Adrenal gland (tissue), 5 donors: Measurements from ENCODE around the gene TNRC6C.

Source experiments
- POLR2A ChIP-seq, 2 donors: fragments of 450-650 bp; IDR thresholded peaks; one replicate each; pipeline ENCODE4 v1.6.1; 2017; ENCODE audit warnings: antibody characterized with exemption in 2 of 2, mild to moderate bottlenecking in 2 of 2, moderate library complexity in 1 of 2
- TF ChIP-seq, protein P1 (sequence below), 6 experiments: fragments of 450-650 bp in 4 of 6; fragments of 200-600 bp in 2 of 6; sonication (generic) in 1 of 6; IDR thresholded peaks; 1 replicate in 5 of 6; 2 replicates in 1 of 6; pipeline versions ENCODE4 v1.5.1 to v1.8.0; 2016 to 2021; ENCODE audit warnings: antibody characterized with exemption in 6 of 6, mild to moderate bottlenecking in 2 of 6, moderate library complexity in 1 of 6
- donor health status: DM: no; HTN: no; CAD: no.

GRCh38 chr17:78002166-78002565 lies 43.7 kb downstream of the TNRC6C start:
- TF ChIP-seq, protein P1, sequence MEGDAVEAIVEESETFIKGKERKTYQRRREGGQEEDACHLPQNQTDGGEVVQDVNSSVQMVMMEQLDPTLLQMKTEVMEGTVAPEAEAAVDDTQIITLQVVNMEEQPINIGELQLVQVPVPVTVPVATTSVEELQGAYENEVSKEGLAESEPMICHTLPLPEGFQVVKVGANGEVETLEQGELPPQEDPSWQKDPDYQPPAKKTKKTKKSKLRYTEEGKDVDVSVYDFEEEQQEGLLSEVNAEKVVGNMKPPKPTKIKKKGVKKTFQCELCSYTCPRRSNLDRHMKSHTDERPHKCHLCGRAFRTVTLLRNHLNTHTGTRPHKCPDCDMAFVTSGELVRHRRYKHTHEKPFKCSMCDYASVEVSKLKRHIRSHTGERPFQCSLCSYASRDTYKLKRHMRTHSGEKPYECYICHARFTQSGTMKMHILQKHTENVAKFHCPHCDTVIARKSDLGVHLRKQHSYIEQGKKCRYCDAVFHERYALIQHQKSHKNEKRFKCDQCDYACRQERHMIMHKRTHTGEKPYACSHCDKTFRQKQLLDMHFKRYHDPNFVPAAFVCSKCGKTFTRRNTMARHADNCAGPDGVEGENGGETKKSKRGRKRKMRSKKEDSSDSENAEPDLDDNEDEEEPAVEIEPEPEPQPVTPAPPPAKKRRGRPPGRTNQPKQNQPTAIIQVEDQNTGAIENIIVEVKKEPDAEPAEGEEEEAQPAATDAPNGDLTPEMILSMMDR (IDR thresholded peaks at IDR 0.05) = no peak
- no peak for TF ChIP-seq POLR2A (IDR thresholded peaks at IDR 0.05)
